MM.1S (cell line): ENCODE results near the gene ING1.

Experiments used
- EZH2 ChIP-seq: fragments of 300-600 bp; sonication (generic); optimal IDR thresholded peaks from 2 replicates; pipeline ENCODE3; 2017; ENCODE audit warnings: low read depth, mild to moderate bottlenecking, antibody characterized with exemption, low read length, mixed read lengths
- TF ChIP-seq, protein P1 (sequence below): fragments of 300-600 bp; sonication (generic); IDR thresholded peaks from 2 replicates; pipeline ENCODE4 v1.5.1; 2016; ENCODE audit warnings: antibody characterized with exemption, low read length, mixed read lengths

DNA sequence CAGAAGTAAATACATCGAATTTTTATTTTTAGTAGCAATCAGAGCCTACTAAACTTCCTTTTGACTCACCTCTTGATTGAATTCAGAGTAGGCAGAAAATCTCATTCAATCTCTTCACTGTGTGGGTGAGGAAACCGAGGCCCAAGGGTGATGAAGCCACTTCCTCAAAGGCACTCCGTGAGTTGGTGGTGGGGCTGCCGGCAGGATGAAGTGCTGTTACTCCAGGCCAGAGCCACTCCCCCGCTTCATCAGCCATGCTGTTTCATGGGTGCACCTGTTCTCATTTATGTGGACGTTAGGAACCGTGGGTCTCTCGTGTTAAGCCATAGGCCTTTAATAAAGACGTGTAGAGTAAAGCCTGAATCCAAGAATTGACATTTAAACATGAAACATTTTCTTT, 13.2 kb downstream of the ING1 start:
- TF ChIP-seq, protein P1, sequence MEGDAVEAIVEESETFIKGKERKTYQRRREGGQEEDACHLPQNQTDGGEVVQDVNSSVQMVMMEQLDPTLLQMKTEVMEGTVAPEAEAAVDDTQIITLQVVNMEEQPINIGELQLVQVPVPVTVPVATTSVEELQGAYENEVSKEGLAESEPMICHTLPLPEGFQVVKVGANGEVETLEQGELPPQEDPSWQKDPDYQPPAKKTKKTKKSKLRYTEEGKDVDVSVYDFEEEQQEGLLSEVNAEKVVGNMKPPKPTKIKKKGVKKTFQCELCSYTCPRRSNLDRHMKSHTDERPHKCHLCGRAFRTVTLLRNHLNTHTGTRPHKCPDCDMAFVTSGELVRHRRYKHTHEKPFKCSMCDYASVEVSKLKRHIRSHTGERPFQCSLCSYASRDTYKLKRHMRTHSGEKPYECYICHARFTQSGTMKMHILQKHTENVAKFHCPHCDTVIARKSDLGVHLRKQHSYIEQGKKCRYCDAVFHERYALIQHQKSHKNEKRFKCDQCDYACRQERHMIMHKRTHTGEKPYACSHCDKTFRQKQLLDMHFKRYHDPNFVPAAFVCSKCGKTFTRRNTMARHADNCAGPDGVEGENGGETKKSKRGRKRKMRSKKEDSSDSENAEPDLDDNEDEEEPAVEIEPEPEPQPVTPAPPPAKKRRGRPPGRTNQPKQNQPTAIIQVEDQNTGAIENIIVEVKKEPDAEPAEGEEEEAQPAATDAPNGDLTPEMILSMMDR, result no peak
- no peak for TF ChIP-seq EZH2
